ENCODE results near the gene CABLES2.

The CABLES2 gene

DNA sequence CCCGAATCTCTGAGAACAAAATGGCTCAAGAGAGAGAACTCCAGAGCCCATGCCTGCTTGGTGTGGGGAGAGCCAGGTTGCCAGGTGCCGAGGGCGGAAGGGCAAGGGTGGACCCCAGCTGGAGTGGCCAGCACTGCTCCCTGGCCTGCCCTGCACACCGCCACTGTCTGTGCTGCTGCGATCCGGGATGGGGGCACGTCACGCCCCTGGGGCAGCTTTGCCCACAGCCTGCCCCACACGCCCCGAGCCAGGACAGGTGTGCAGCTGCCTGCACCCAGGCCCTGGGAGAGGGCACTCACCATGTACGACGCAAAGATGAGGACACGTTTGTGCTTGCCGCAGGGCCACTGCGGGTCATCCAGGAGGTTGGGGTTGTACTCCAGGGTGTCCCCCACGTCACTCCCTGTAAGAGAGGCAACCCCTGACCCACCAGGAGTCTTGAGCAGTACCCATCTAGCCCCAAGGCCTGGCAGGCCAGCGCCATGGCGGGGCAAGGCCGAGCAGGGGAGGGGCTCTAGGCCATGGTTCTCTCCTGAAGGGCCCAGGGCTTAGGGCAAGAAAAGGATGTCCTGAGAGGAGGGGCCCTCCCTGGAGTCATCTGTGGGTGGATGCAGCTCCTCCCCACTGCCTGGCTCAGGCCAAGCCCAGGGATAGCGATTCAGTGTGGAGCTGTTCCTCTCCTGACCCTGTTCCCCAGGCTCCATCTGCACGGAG is 14.3 kb downstream of the CABLES2 start:
- peaks cover 29% of the 10 kb centered on the region for H3F3A ChIP-seq (ENCODE audit: control insufficient read depth, insufficient read depth)
- H3K27me3 ChIP-seq (ENCODE audit: control insufficient read depth, low read length) = no peaks in the 10 kb centered on the region
- peaks cover 7% of the 10 kb centered on the region; the same call in 1 of the 2 replicates for H4K20me1 ChIP-seq (ENCODE audit: control insufficient read depth, insufficient read depth, low read depth, low read length)
- no peak overlapping the region for H3K4me3 ChIP-seq (ENCODE audit: low read length)
- H3K9me3 ChIP-seq (ENCODE audit: control insufficient read depth, insufficient read depth, low read length) = no peaks in the 10 kb centered on the region
- peaks cover 20% of the 10 kb centered on the region for H3K79me2 ChIP-seq (ENCODE audit: control insufficient read depth, low read length)
- peaks cover 11% of the 10 kb centered on the region for H3K4me1 ChIP-seq (ENCODE audit: control insufficient read depth, low read length)
- peaks cover 41% of the 10 kb centered on the region for H3K36me3 ChIP-seq (ENCODE audit: control insufficient read depth, low read length)
- no peak overlapping the region for H3K4me2 ChIP-seq (ENCODE audit: low read length)
- TF ChIP-seq EZH2phosphoT487 (IDR thresholded peaks at IDR 0.05; ENCODE audit: borderline replicate concordance, low read length) = no peak
- TF ChIP-seq, protein P1, sequence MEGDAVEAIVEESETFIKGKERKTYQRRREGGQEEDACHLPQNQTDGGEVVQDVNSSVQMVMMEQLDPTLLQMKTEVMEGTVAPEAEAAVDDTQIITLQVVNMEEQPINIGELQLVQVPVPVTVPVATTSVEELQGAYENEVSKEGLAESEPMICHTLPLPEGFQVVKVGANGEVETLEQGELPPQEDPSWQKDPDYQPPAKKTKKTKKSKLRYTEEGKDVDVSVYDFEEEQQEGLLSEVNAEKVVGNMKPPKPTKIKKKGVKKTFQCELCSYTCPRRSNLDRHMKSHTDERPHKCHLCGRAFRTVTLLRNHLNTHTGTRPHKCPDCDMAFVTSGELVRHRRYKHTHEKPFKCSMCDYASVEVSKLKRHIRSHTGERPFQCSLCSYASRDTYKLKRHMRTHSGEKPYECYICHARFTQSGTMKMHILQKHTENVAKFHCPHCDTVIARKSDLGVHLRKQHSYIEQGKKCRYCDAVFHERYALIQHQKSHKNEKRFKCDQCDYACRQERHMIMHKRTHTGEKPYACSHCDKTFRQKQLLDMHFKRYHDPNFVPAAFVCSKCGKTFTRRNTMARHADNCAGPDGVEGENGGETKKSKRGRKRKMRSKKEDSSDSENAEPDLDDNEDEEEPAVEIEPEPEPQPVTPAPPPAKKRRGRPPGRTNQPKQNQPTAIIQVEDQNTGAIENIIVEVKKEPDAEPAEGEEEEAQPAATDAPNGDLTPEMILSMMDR (IDR thresholded peaks at IDR 0.05; ENCODE audit: low read depth, low read length, poor library complexity, severe bottlenecking) = no peak
- H3K27ac ChIP-seq (ENCODE audit: low read depth, low read length) = no peak overlapping the region
- no peaks in the 10 kb centered on the region for H3K9me2 ChIP-seq (replicated peaks; ENCODE audit: control insufficient read depth, low read length)

DNA sequence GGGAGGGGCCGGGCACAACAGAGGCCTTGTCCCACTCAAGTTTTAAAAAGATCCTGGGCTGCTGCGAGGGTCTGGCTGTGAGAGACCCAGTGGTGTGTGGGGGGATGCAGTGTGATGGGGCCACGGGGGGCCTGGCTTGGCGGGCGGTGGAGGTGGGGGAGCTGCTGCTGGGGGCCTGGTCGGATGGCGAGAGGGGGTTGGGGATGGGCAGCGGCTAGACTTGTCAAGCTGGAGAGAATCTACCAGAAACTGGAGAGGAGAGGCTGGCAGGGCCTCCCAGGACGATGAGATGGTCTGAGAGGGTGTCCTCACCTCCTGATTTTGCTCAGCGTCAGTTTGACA is 15.0 kb downstream of the CABLES2 start:
- Histone ChIP-seq H3K27ac (ENCODE audit: low read depth, low read length) (no peak overlapping the region), H3K27me3 (ENCODE audit: control insufficient read depth, low read length) (no peaks in the 10 kb centered on the region), H3K4me1 (ENCODE audit: control insufficient read depth, low read length) (peaks cover 12% of the 10 kb centered on the region), H3K36me3 (ENCODE audit: control insufficient read depth, low read length) (peaks cover 48% of the 10 kb centered on the region), H3K4me3 (ENCODE audit: low read length) (no peak overlapping the region), H4K20me1 (ENCODE audit: control insufficient read depth, insufficient read depth, low read depth, low read length) (peaks cover 11% of the 10 kb centered on the region; the same call in 1 of the 2 replicates), H3K4me2 (ENCODE audit: low read length) (no peak overlapping the region), H3F3A (ENCODE audit: control insufficient read depth, insufficient read depth) (peaks cover 34% of the 10 kb centered on the region), H3K9me2 (replicated peaks; ENCODE audit: control insufficient read depth, low read length) (no peaks in the 10 kb centered on the region), H3K79me2 (ENCODE audit: control insufficient read depth, low read length) (peaks cover 27% of the 10 kb centered on the region), H3K9me3 (ENCODE audit: control insufficient read depth, insufficient read depth, low read length) (no peaks in the 10 kb centered on the region)
- TF ChIP-seq, protein P1 (IDR thresholded peaks at IDR 0.05; ENCODE audit: low read depth, low read length, poor library complexity, severe bottlenecking) = no peak
- no peak for TF ChIP-seq EZH2phosphoT487 (IDR thresholded peaks at IDR 0.05; ENCODE audit: borderline replicate concordance, low read length)

DNA sequence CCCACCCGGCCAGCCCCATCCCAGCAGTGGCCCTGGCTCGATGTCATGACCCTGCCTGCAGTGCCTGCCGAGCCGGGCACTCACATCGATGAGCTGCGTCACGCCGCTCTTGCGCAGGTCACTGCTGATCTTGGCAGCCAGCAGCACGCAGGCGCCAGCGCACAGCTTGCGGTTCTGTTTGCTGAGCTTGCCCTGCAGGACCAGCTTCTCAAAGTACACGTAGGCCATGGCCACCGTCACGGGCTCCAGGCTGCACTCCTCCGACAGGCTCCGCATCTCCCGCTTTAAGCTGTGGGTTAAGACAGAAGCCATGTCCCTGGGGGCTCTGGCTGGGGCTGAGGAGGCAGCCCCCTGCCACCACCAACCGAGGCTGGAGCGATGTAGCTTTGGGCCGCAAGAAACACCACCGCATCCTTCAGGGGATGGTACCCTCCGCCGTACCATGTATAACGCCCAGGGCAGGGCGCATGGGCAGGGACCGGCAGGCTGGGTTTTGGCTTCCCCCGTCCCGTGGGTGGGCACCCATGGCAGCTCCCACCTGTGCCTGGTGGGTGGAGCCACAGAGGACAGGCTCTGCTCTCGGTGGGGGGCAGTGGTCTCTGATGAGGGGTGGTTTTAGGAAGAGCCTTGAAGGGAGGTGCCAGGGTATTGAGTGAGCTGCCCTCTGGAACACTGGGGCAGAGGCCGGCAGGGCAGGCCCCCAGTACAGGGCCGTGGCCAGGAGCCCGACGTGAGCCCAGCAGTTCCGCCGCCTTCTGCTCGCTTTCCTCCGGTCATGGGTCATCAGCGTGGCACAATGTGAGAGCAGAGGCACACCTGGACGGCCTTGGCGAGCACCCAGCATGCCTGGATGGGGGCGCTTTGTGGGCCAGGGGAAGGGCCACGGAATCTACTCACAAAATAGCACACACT is 15.7 kb downstream of the CABLES2 start:
- Histone ChIP-seq H3K36me3 (ENCODE audit: control insufficient read depth, low read length) (peaks cover 52% of the 10 kb centered on the region), H3K79me2 (ENCODE audit: control insufficient read depth, low read length) (peaks cover 33% of the 10 kb centered on the region), H3K27me3 (ENCODE audit: control insufficient read depth, low read length) (no peaks in the 10 kb centered on the region), H3K27ac (ENCODE audit: low read depth, low read length) (no peak overlapping the region), H3K9me3 (ENCODE audit: control insufficient read depth, insufficient read depth, low read length) (no peaks in the 10 kb centered on the region), H4K20me1 (ENCODE audit: control insufficient read depth, insufficient read depth, low read depth, low read length) (peaks cover 11% of the 10 kb centered on the region; the same call in 1 of the 2 replicates), H3K9me2 (replicated peaks; ENCODE audit: control insufficient read depth, low read length) (no peaks in the 10 kb centered on the region), H3K4me3 (ENCODE audit: low read length) (no peak overlapping the region), H3K4me2 (ENCODE audit: low read length) (no peak overlapping the region), H3K4me1 (ENCODE audit: control insufficient read depth, low read length) (peaks cover 12% of the 10 kb centered on the region), H3F3A (ENCODE audit: control insufficient read depth, insufficient read depth) (peaks cover 34% of the 10 kb centered on the region)
- no peak for TF ChIP-seq EZH2phosphoT487 (IDR thresholded peaks at IDR 0.05; ENCODE audit: borderline replicate concordance, low read length)
- TF ChIP-seq, protein P1 (IDR thresholded peaks at IDR 0.05; ENCODE audit: low read depth, low read length, poor library complexity, severe bottlenecking) = no peak
